Neural progenitor cell (in vitro differentiated cells): Measurements from ENCODE around the gene FAM83G. TPM values are rescaled to one million over a fixed set of nuclear protein-coding genes. Genes with fewer than 3 reads are reported as not detected.
A peak's percentile ranks its signal among the peaks of the same experiment; 100 is the strongest.

Experiments used
- DNase-seq: peaks from one replicate; pipeline ENCODE4 v3.0.0-alpha.2; 2016; ENCODE audit warnings: low spot score
- H2AFZ ChIP-seq: fragments of 200-600 bp; sonication (generic); replicated peaks from 2 replicates; pipeline ENCODE4 v1.6.1; 2016; ENCODE audit warnings: antibody characterized with exemption
- H3F3A ChIP-seq: fragments of 200-600 bp; sonication (generic); 2 replicates; pipeline ENCODE4 v1.6.1; 2016; ENCODE audit warnings: antibody characterized with exemption, low read depth
- H3K27ac ChIP-seq: fragments of 200-600 bp; sonication (generic); 2 replicates; pipeline ENCODE4 v1.5.1; 2016; ENCODE audit warnings: mild to moderate bottlenecking
- H3K27me3 ChIP-seq: fragments of 200-600 bp; sonication (generic); 2 replicates; pipeline ENCODE4 v1.6.1; 2016; ENCODE audit warnings: mild to moderate bottlenecking, moderate library complexity
- H3K36me3 ChIP-seq: fragments of 200-600 bp; sonication (generic); 2 replicates; pipeline ENCODE4 v1.5.1; 2016
- H3K4me1 ChIP-seq: fragments of 200-600 bp; sonication (generic); 2 replicates; pipeline ENCODE4 v1.6.1; 2016; ENCODE audit warnings: mixed run types
- H3K4me2 ChIP-seq: fragments of 200-600 bp; sonication (generic); 2 replicates; pipeline ENCODE4 v1.6.1; 2016
- H3K4me3 ChIP-seq: fragments of 200-600 bp; sonication (generic); 2 replicates; pipeline ENCODE4 v1.5.1; 2016
- H3K79me2 ChIP-seq: fragments of 200-600 bp; sonication (generic); 2 replicates; pipeline ENCODE4 v1.6.1; 2016; ENCODE audit warnings: low read depth
- H3K9ac ChIP-seq: fragments of 200-600 bp; sonication (generic); 2 replicates; pipeline ENCODE4 v1.6.1; 2016
- H3K9me3 ChIP-seq: fragments of 200-600 bp; sonication (generic); 2 replicates; pipeline ENCODE4 v1.5.1; 2016; ENCODE audit warnings: low read depth
- H4K20me1 ChIP-seq: fragments of 200-600 bp; sonication (generic); 2 replicates; pipeline ENCODE4 v1.6.1; 2016; ENCODE audit warnings: low read depth
- H3K27ac Mint-ChIP-seq: 3 replicates; pipeline ENCODE4 v1.8.0; 2021; ENCODE audit warnings: mixed read lengths
- H3K27me3 Mint-ChIP-seq: 2 replicates; pipeline ENCODE4 v1.8.0; 2022; ENCODE audit warnings: low read depth, mild to moderate bottlenecking, inconsistent platforms, moderate library complexity, mixed read lengths; ENCODE audit not compliant: insufficient read depth
- H3K36me3 Mint-ChIP-seq: 3 replicates; pipeline ENCODE4 v1.8.0; 2021; ENCODE audit warnings: mixed read lengths
- H3K4me1 Mint-ChIP-seq: 3 replicates; pipeline ENCODE4 v1.8.0; 2021; ENCODE audit warnings: mixed read lengths
- H3K4me3 Mint-ChIP-seq: 3 replicates; pipeline ENCODE4 v1.8.0; 2021; ENCODE audit warnings: mild to moderate bottlenecking, moderate library complexity, mixed read lengths
- H3K9me3 Mint-ChIP-seq: 3 replicates; pipeline ENCODE4 v1.8.0; 2020; ENCODE audit warnings: mixed read lengths
- EZH2 ChIP-seq: fragments of 200-600 bp; sonication (generic); IDR thresholded peaks from 2 replicates; pipeline ENCODE4 v1.6.1; 2017; ENCODE audit warnings: antibody characterized with exemption, mild to moderate bottlenecking, moderate library complexity
- EZH2phosphoT487 ChIP-seq: fragments of 200-600 bp; sonication (generic); IDR thresholded peaks from 2 replicates; pipeline ENCODE4 v1.6.1; 2017; ENCODE audit warnings: antibody characterized with exemption
- total RNA-seq: library from RNA; depleted of rRNA; stranded (reverse); fragments of >200 nt; gene quantifications from 2 replicates; pipeline ENCODE4 v1.2.3, GENCODE V29; 2015; ENCODE audit warnings: low replicate concordance
- TF ChIP-seq, protein P1 (sequence below): fragments of 200-600 bp; sonication (generic); IDR thresholded peaks from 2 replicates; pipeline ENCODE4 v1.5.1; 2017; ENCODE audit warnings: antibody characterized with exemption, mild to moderate bottlenecking

FAM83G gene
- total RNA-seq, 1 donor from 2014 or later = 9.9 TPM

DNA sequence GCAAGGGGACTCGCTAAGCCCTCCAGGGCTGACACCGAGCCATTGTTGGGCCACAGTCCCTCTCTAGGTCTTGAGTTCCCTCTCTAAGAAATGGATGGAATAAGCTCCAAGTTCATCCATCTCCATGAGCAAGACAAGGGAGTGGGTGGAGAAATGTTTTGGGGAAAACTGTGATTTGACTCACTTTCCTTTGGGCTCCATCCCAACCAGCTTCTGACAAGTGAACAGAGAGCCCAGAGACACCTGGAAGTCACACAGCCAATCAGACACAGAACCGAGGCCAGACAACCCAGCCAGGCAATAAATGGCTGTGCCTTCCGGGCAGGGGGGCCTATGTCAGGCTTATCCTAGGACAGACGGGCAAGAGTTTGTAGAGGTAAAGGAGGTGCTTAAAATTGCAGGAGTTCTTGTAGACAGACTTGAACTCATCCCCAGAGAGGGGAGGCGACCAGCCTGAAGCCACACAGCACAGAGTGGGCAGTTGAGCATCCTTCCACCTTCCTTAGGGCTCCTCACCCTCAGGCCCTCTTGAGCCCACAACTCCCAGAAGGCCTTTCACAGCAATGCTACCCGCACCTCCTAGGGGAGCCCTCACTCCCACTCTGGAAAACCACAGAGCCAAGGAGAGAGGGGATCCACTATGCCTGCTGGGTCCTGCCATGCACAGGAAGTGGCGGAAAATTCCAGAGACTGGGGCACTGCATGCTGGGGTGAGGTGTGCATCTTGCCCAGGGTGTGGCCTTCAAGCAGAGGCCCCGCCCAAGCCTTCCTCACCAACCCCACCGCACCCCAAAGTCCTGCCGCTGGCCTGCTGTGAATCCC is 9.5 kb upstream of the FAM83G start:
- Mint-ChIP-seq H3K27ac (no peak overlapping the region), H3K36me3 (no peaks in the 10 kb centered on the region), H3K4me1 (peaks cover 20% of the 10 kb centered on the region), H3K4me3 (no peak overlapping the region), H3K9me3 (no peaks in the 10 kb centered on the region), H3K27me3 (peaks cover 2% of the 10 kb centered on the region)
- no peaks in the 10 kb centered on the region for H4K20me1 ChIP-seq
- no peak overlapping the region for H3K9ac ChIP-seq
- H3K79me2 ChIP-seq = no peaks in the 10 kb centered on the region
- H3K9me3 ChIP-seq = no peaks in the 10 kb centered on the region
- H3K27me3 ChIP-seq = no peaks in the 10 kb centered on the region
- H3K27ac ChIP-seq = no peak overlapping the region
- H3K4me3 ChIP-seq = no peak overlapping the region
- no peaks in the 10 kb centered on the region for H3K36me3 ChIP-seq
- H3K4me2 ChIP-seq = no peak overlapping the region
- no peak overlapping the region for H2AFZ ChIP-seq
- H3F3A ChIP-seq = no peaks in the 10 kb centered on the region
- no peak for DNase-seq
- no peaks in the 10 kb centered on the region for H3K4me1 ChIP-seq
- TF ChIP-seq EZH2 (no peak), EZH2phosphoT487 (no peak)
- TF ChIP-seq, protein P1, sequence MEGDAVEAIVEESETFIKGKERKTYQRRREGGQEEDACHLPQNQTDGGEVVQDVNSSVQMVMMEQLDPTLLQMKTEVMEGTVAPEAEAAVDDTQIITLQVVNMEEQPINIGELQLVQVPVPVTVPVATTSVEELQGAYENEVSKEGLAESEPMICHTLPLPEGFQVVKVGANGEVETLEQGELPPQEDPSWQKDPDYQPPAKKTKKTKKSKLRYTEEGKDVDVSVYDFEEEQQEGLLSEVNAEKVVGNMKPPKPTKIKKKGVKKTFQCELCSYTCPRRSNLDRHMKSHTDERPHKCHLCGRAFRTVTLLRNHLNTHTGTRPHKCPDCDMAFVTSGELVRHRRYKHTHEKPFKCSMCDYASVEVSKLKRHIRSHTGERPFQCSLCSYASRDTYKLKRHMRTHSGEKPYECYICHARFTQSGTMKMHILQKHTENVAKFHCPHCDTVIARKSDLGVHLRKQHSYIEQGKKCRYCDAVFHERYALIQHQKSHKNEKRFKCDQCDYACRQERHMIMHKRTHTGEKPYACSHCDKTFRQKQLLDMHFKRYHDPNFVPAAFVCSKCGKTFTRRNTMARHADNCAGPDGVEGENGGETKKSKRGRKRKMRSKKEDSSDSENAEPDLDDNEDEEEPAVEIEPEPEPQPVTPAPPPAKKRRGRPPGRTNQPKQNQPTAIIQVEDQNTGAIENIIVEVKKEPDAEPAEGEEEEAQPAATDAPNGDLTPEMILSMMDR = no peak

DNA sequence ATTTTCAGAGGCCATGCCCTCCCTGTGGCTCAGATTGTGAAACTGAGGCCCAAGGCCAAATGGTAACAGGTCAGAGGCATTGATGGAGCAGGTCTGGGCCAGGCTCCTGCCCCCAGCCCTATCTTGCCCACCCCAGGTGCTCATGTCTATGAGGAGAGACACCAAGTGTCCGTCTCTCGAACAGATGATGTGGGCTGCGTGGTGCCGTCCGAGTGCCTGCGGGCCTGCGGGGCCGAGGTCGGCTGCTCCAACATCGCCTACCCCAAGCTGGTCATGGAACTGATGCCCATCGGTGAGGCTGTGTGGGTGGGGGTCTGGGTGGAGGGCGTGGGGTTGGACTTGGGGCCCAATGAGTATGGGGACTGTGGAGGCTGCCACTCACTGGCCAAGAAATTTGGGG is 8.7 kb upstream of the FAM83G start:
- no peaks in the 10 kb centered on the region for H3K9me3 Mint-ChIP-seq
- no peaks in the 10 kb centered on the region for H3K27me3 Mint-ChIP-seq
- H3K4me1 Mint-ChIP-seq = peaks cover 16% of the 10 kb centered on the region
- Histone ChIP-seq H3K4me3 (no peak overlapping the region), H3K27me3 (no peaks in the 10 kb centered on the region), H3K9ac (no peak overlapping the region), H3K27ac (no peak overlapping the region), H3F3A (no peaks in the 10 kb centered on the region), H2AFZ (no peak overlapping the region), H3K36me3 (no peaks in the 10 kb centered on the region), H3K4me2 (no peak overlapping the region), H4K20me1 (no peaks in the 10 kb centered on the region), H3K4me1 (no peaks in the 10 kb centered on the region), H3K9me3 (no peaks in the 10 kb centered on the region), H3K79me2 (no peaks in the 10 kb centered on the region)
- DNase-seq = no peak
- no peak overlapping the region for H3K4me3 Mint-ChIP-seq
- peak overlapping the region; percentile 93 for H3K27ac Mint-ChIP-seq
- H3K36me3 Mint-ChIP-seq = no peaks in the 10 kb centered on the region
- TF ChIP-seq, protein P1 = no peak
- TF ChIP-seq EZH2 (no peak), EZH2phosphoT487 (no peak)

DNA sequence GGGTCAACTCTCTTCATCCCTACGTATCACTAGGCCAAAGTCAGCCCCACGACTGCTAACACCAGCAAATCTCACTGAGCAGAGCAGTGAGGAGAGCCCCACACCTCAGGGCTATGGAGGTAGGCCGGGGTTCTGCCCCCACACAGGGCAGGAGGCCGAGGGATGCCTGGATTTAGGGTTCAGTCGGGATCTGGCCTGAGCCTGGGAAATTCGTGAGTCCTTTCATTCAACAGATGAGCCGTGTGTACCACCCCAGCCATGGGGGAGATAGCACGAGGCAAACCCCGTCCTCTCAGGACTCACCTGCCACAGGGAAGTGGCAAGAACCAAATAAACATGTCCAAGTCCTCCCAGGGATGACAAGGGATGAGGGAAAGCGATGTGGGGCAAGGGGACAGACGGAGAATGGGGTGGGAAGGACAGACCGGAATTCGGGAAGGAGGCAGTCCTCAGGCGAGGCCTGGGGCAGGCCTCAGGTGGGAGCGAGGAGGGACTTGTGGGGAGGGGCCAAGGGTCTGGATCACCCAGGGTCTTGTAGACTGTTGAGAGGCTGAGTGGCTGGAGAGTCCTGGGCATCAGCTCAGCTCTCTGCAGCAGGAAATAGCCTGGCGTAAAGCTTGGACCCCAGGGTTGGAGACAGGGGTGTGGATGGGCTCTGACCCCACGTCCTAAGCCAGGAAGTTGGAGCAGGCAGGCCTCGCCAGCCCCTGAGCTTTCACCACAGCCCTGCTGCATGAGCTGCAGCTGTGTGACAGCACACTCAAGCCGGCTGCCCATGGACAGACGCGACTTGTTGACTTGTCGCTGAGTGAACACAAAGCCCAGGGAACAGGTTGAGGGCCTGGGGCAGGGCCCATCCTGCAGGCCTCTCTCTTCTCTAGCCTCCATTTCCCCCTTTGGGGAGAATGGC is 7.9 kb upstream of the FAM83G start:
- no peaks in the 10 kb centered on the region for H3K36me3 Mint-ChIP-seq
- Histone ChIP-seq H2AFZ (no peak overlapping the region), H3F3A (no peaks in the 10 kb centered on the region), H3K4me3 (no peak overlapping the region), H3K4me2 (no peak overlapping the region), H4K20me1 (no peaks in the 10 kb centered on the region), H3K4me1 (no peaks in the 10 kb centered on the region), H3K27ac (no peak overlapping the region), H3K9ac (no peak overlapping the region), H3K36me3 (no peaks in the 10 kb centered on the region), H3K9me3 (no peaks in the 10 kb centered on the region), H3K79me2 (no peaks in the 10 kb centered on the region), H3K27me3 (no peaks in the 10 kb centered on the region)
- H3K27ac Mint-ChIP-seq = peak overlapping the region; percentile 93
- no peak overlapping the region for H3K4me3 Mint-ChIP-seq
- H3K9me3 Mint-ChIP-seq = peaks cover under 1% of the 10 kb centered on the region
- peaks cover 16% of the 10 kb centered on the region for H3K4me1 Mint-ChIP-seq
- no peak for DNase-seq
- TF ChIP-seq EZH2phosphoT487 = no peak
- TF ChIP-seq EZH2 = no peak
- TF ChIP-seq, protein P1 = no peak
- no peaks in the 10 kb centered on the region for H3K27me3 Mint-ChIP-seq
